SK-N-MC (cell line): ENCODE measurements around the gene NRAS.

Source experiments
- EZH2 ChIP-seq: fragments of 200-600 bp; sonication (generic); IDR thresholded peaks from one replicate; pipeline ENCODE4 v1.6.1; 2017; ENCODE audit warnings: antibody characterized with exemption
- POLR2AphosphoS5 ChIP-seq: IDR thresholded peaks from 2 replicates; pipeline ENCODE4 v1.6.1; 2012; ENCODE audit warnings: mild to moderate bottlenecking, low read depth, low read length, borderline replicate concordance

GRCh38 chr1:114671939-114672275, 44.7 kb downstream of the NRAS start:
- no peak for TF ChIP-seq EZH2
- TF ChIP-seq POLR2AphosphoS5 = no peak
